Non-pigmented ciliary epithelial cell (primary cell): ENCODE measurements around the gene CLASRP.

ENCODE experiments used
- DNase-seq: peaks from one replicate; pipeline ENCODE4 v3.0.0-alpha.2; 2010; ENCODE audit warnings: low read depth

CLASRP gene

GRCh38 chr19:45020071-45020470 lies 18.8 kb upstream of the CLASRP start:
- DNase-seq = no peak

- no peak for DNase-seq
Measured at GRCh38 chr19:45021971-45022370, 16.9 kb upstream of the CLASRP start.

- DNase-seq = no peak
Measured at GRCh38 chr19:45023048-45023447, 15.8 kb upstream of the CLASRP start.

- DNase-seq = no peak
Measured at GRCh38 chr19:45025264-45025663, 13.6 kb upstream of the CLASRP start.

GRCh38 chr19:45027371-45027770 lies 11.5 kb upstream of the CLASRP start:
- DNase-seq = no peak

GRCh38 chr19:45030825-45031224 lies 8.0 kb upstream of the CLASRP start:
- no peak for DNase-seq

- no peak for DNase-seq
Measured at GRCh38 chr19:45032421-45032820, 6.4 kb upstream of the CLASRP start.

GRCh38 chr19:45035755-45036154 lies 3.1 kb upstream of the CLASRP start:
- DNase-seq = no peak

- DNase-seq = no peak
Measured at GRCh38 chr19:45037393-45038169, 1.3 kb upstream of the CLASRP start.

- DNase-seq = no peak
Measured at GRCh38 chr19:45040059-45040771, 1.4 kb downstream of the CLASRP start.

- no peak for DNase-seq
Measured at GRCh38 chr19:45041125-45041524, 2.3 kb downstream of the CLASRP start.

- DNase-seq = no peak
Measured at GRCh38 chr19:45045671-45046353, 7.0 kb downstream of the CLASRP start.

GRCh38 chr19:45046355-45046754 lies 7.5 kb downstream of the CLASRP start:
- no peak for DNase-seq

GRCh38 chr19:45047188-45047797 lies 8.4 kb downstream of the CLASRP start:
- no peak for DNase-seq

GRCh38 chr19:45049073-45049736 lies 10.4 kb downstream of the CLASRP start:
- no peak for DNase-seq

GRCh38 chr19:45050036-45050435 lies 11.2 kb downstream of the CLASRP start:
- DNase-seq = no peak

GRCh38 chr19:45051929-45052579 lies 13.2 kb downstream of the CLASRP start:
- no peak for DNase-seq

- no peak for DNase-seq
Measured at GRCh38 chr19:45056831-45057230, 18.0 kb downstream of the CLASRP start.

- no peak for DNase-seq
Measured at GRCh38 chr19:45057444-45057843, 18.6 kb downstream of the CLASRP start.

GRCh38 chr19:45058622-45059159 lies 19.8 kb downstream of the CLASRP start:
- no peak for DNase-seq
